Measurements from ENCODE around the gene CARF. TPM values are rescaled to one million over a fixed set of nuclear protein-coding genes. Genes with fewer than 3 reads are reported as not detected.

Gene CARF
- total and polyA plus RNA-seq, 4 donors: 0.98 to 4.3 (median 2.9) TPM

GRCh38 chr2:203016716-203017115, 104.6 kb downstream of the CARF start:
- Histone ChIP-seq H3K36me3 (ENCODE audit: control insufficient read depth in 4 of 4, insufficient read depth in 3 of 4, low read depth in 1 of 4, low read length in 3 of 4) (no peaks in the 10 kb centered on the region), H3K9ac (ENCODE audit: low read depth in 1 of 2, low read length in 2 of 2) (peak overlapping the region in 1 of 2 donors; percentile 36), H3K27me3 (ENCODE audit: control insufficient read depth in 4 of 4, insufficient read depth in 4 of 4, low read length in 3 of 4) (no peaks in the 10 kb centered on the region), H3K9me3 (ENCODE audit: control insufficient read depth in 4 of 4, low read length in 3 of 4) (no peaks in the 10 kb centered on the region), H3K4me3 (ENCODE audit: low read depth in 1 of 3, low read length in 3 of 3) (peak overlapping the region in 1 of 3 donors; percentile 22), H3K4me1 (ENCODE audit: control insufficient read depth in 4 of 4, insufficient read depth in 4 of 4, low read length in 3 of 4) (peaks cover 5 to 29% (median 22%) of the 10 kb centered on the region in 4 donors), H3K27ac (ENCODE audit: low read depth in 1 of 2, low read length in 2 of 2) (peak overlapping the region; percentile 21 to 44)
- TF ChIP-seq ATF3 (IDR thresholded peaks at IDR 0.05) (peak; percentile 38), HNF4A (conservative IDR thresholded peaks at IDR 0.05) (peak; percentile 29 to 39), YY1 (IDR thresholded peaks at IDR 0.05) (no peak), ZBTB33 (IDR thresholded peaks at IDR 0.05) (no peak), RXRA (IDR thresholded peaks at IDR 0.05) (peak in 1 of 2 donors; percentile 46), RAD21 (IDR thresholded peaks at IDR 0.05) (peak in 1 of 2 donors; percentile 27)
- WGBS: 46% methylated on average over 3 of the region's 3 CpGs
- no peak for DNase-seq (ENCODE audit: low spot score)

GRCh38 chr2:203018181-203018580, 106.1 kb downstream of the CARF start:
- WGBS: 14% methylated on average over 1 of the region's 1 CpG
- Histone ChIP-seq H3K27ac (ENCODE audit: low read depth in 1 of 2, low read length in 2 of 2) (no peak overlapping the region), H3K27me3 (ENCODE audit: control insufficient read depth in 4 of 4, insufficient read depth in 4 of 4, low read length in 3 of 4) (no peaks in the 10 kb centered on the region), H3K4me3 (ENCODE audit: low read depth in 1 of 3, low read length in 3 of 3) (peak overlapping the region in 2 of 3 donors; percentile 6 to 14), H3K9ac (ENCODE audit: low read depth in 1 of 2, low read length in 2 of 2) (peak overlapping the region in 1 of 2 donors; percentile 53), H3K9me3 (ENCODE audit: control insufficient read depth in 4 of 4, low read length in 3 of 4) (no peaks in the 10 kb centered on the region), H3K36me3 (ENCODE audit: control insufficient read depth in 4 of 4, insufficient read depth in 3 of 4, low read depth in 1 of 4, low read length in 3 of 4) (no peaks in the 10 kb centered on the region), H3K4me1 (ENCODE audit: control insufficient read depth in 4 of 4, insufficient read depth in 4 of 4, low read length in 3 of 4) (peaks cover 5 to 29% (median 24%) of the 10 kb centered on the region in 4 donors)
- TF ChIP-seq RAD21 (IDR thresholded peaks at IDR 0.05) (no peak), MAX (IDR thresholded peaks at IDR 0.05) (no peak), TAF1 (conservative IDR thresholded peaks at IDR 0.05) (no peak), EGR1 (IDR thresholded peaks at IDR 0.05; ENCODE audit: low read depth in 2 of 2) (no peak), CTCF (IDR thresholded peaks at IDR 0.05; ENCODE audit: low read depth, low read length, missing input control) (no peak), SP1 (IDR thresholded peaks at IDR 0.05) (no peak), FOXA1 (IDR thresholded peaks at IDR 0.05) (no peak), GABPA (IDR thresholded peaks at IDR 0.05 in 1 of 2, conservative IDR thresholded peaks at IDR 0.05 in 1 of 2) (no peak), ZBTB33 (IDR thresholded peaks at IDR 0.05) (no peak), JUND (IDR thresholded peaks at IDR 0.05) (no peak), REST (IDR thresholded peaks at IDR 0.05) (no peak), HNF4A (conservative IDR thresholded peaks at IDR 0.05) (no peak)
- DNase-seq (ENCODE audit: low spot score): no peak
